Thyroid gland (tissue), 4 donors: ENCODE data around the gene IL31RA.

Source experiments
- CTCF ChIP-seq, 6 experiments: fragments of 200-600 bp in 3 of 6; fragments of 450-650 bp in 3 of 6; sonication (generic) in 3 of 6; IDR thresholded peaks; one replicate each; pipeline ENCODE4 v1.5.1; 2016 to 2019; ENCODE audit warnings: antibody characterized with exemption in 6 of 6, mild to moderate bottlenecking in 2 of 6, inconsistent platforms in 1 of 6, moderate library complexity in 1 of 6
- POLR2A ChIP-seq, 2 donors: fragments of 450-650 bp; IDR thresholded peaks; one replicate each; pipeline ENCODE4 v1.6.1; 2017; ENCODE audit warnings: antibody characterized with exemption in 2 of 2, mild to moderate bottlenecking in 2 of 2, moderate library complexity in 1 of 2

- TF ChIP-seq CTCF (IDR thresholded peaks at IDR 0.05) (no peak), POLR2A (IDR thresholded peaks at IDR 0.05) (no peak)
Measured at GRCh38 chr5:55923865-55924500, 72.8 kb downstream of the IL31RA start.
